SK-N-SH treated with all-trans-retinoic acid at 6 μM for 48 hours (cell line): ENCODE results near the gene LRRC8C.

Source experiments
- ZFP30 ChIP-seq: fragments of 450-650 bp; formaldehyde crosslinking; IDR thresholded peaks from 2 replicates; pipeline ENCODE4 v1.5.0; 2022; ENCODE audit warnings: mild to moderate bottlenecking, moderate library complexity
- TF ChIP-seq, protein P1 (sequence below): fragments of 250-450 bp; sonication (Bioruptor Pico); IDR thresholded peaks from 2 replicates; pipeline ENCODE4 v1.5.1; 2021; ENCODE audit warnings: mild to moderate bottlenecking, moderate library complexity

DNA sequence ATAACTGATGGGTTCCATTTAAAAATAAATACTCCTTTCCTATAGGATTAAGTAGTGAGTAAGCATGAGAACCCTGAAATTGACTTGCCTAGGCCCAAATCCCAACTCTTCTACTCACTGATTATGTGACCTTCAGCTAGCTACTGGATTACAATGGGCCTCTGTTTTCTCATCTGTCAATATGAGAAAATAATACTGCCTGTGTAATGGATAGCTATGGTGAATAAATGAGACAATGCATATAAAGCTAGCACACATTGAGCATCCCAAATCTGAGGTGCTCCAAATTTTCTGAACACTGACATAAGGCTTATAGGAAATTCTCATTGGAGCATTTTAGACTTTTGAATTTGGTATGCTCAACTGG lies 5.3 kb upstream of the LRRC8C start:
- no peak for TF ChIP-seq ZFP30 (CRISPR knock-in tag)
- TF ChIP-seq, protein P1, sequence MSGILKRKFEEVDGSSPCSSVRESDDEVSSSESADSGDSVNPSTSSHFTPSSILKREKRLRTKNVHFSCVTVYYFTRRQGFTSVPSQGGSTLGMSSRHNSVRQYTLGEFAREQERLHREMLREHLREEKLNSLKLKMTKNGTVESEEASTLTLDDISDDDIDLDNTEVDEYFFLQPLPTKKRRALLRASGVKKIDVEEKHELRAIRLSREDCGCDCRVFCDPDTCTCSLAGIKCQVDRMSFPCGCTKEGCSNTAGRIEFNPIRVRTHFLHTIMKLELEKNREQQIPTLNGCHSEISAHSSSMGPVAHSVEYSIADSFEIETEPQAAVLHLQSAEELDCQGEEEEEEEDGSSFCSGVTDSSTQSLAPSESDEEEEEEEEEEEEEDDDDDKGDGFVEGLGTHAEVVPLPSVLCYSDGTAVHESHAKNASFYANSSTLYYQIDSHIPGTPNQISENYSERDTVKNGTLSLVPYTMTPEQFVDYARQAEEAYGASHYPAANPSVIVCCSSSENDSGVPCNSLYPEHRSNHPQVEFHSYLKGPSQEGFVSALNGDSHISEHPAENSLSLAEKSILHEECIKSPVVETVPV (CRISPR knock-in tag): no peak
